Caco-2 (cell line): ENCODE measurements around the gene CNTN1. TPM values are rescaled to one million over a fixed set of nuclear protein-coding genes. Genes with fewer than 3 reads are reported as not detected.

Experiments used
- BruUV-seq: library from RNA; stranded (reverse); fragments of 400-500 nt; replicated peaks from 2 replicates; lab custom pipeline; 2021; lab: Mats Ljungman, UMichigan
- CTCF ChIA-PET: fragments of 300-600 bp; sonication (Branson Sonifier 250); formaldehyde crosslinking; loops from one replicate; lab custom pipeline; 2022; ENCODE audit warnings: antibody characterized with exemption; lab: Charles Lee
- POLR2A ChIA-PET: fragments of 300-600 bp; sonication (Branson Sonifier 250); formaldehyde crosslinking; loops from one replicate; lab custom pipeline; 2022; ENCODE audit warnings: antibody characterized with exemption; lab: Charles Lee
- DNase-seq, 2 experiments: peaks; one replicate each; pipeline versions ENCODE4 v3.0.0 to v3.0.0-alpha.2; 2020 to 2022
- H3K27me3 ChIP-seq: replicated peaks from 2 replicates; pipeline ENCODE4 v1.6.0; 2011; ENCODE audit warnings: low read length; ENCODE audit not compliant: control insufficient read depth, insufficient read depth
- H3K36me3 ChIP-seq: 2 replicates; pipeline ENCODE4 v1.5.1; 2011; ENCODE audit warnings: low read length; ENCODE audit not compliant: control insufficient read depth, insufficient read depth
- H3K4me1 ChIP-seq: fragments of 250-450 bp; sonication (Bioruptor Pico); 2 replicates; pipeline ENCODE4 v1.5.1; 2020; ENCODE audit warnings: mild to moderate bottlenecking
- H3K4me3 ChIP-seq: 2 replicates; pipeline ENCODE4 v1.5.1; 2011; ENCODE audit warnings: low read depth, mild to moderate bottlenecking, control low read depth, low read length
- H3K9me3 ChIP-seq: fragments of 250-450 bp; sonication (Bioruptor Pico); 2 replicates; pipeline ENCODE4 v1.5.1; 2020; ENCODE audit warnings: mild to moderate bottlenecking, moderate library complexity
- H3K27ac Mint-ChIP-seq: one replicate; pipeline ENCODE4 v1.8.0; 2022; ENCODE audit warnings: mixed read lengths; ENCODE audit not compliant: unreplicated experiment
- H3K27me3 Mint-ChIP-seq: one replicate; pipeline ENCODE4 v1.8.0; 2022; ENCODE audit warnings: mixed read lengths; ENCODE audit not compliant: insufficient read depth, unreplicated experiment
- H3K36me3 Mint-ChIP-seq: one replicate; pipeline ENCODE4 v1.8.0; 2022; ENCODE audit warnings: mild to moderate bottlenecking, mixed read lengths; ENCODE audit not compliant: insufficient read depth, unreplicated experiment
- H3K4me1 Mint-ChIP-seq: one replicate; pipeline ENCODE4 v1.8.0; 2022; ENCODE audit warnings: low read depth, mixed read lengths; ENCODE audit not compliant: unreplicated experiment
- H3K4me3 Mint-ChIP-seq: one replicate; pipeline ENCODE4 v1.8.0; 2022; ENCODE audit warnings: mild to moderate bottlenecking, moderate library complexity, mixed read lengths; ENCODE audit not compliant: unreplicated experiment
- H3K9me3 Mint-ChIP-seq: one replicate; pipeline ENCODE4 v1.8.0; 2022; ENCODE audit warnings: mixed read lengths; ENCODE audit not compliant: unreplicated experiment
- CTCF ChIP-seq, 2 experiments: fragments of 200-600 bp in 1 of 2; IDR thresholded peaks; 1 replicate in 1 of 2; 2 replicates in 1 of 2; pipeline versions ENCODE4 v1.5.1 to v1.8.0; 2011 to 2022; ENCODE audit warnings: antibody characterized with exemption in 1 of 2, control low read depth in 1 of 2, inconsistent platforms in 1 of 2, low read depth in 1 of 2, low read length in 1 of 2, mild to moderate bottlenecking in 1 of 2, moderate library complexity in 1 of 2; ENCODE audit not compliant: insufficient read depth in 1 of 2, severe bottlenecking in 1 of 2, unreplicated experiment in 1 of 2
- intact Hi-C: fragments of 100-400 bp; cut with micrococcal nuclease; formaldehyde crosslinking; loops from one replicate; pipeline ENCODE4 v1.10.0; 2022; ENCODE audit not compliant: unreplicated experiment
- total RNA-seq: library from RNA; stranded (reverse); gene quantifications from 2 replicates; pipeline ENCODE4 v1.2.3, GENCODE V29; 2022

Gene CNTN1
- total RNA-seq, 1 experiment from 2014 or later: not detected

DNA sequence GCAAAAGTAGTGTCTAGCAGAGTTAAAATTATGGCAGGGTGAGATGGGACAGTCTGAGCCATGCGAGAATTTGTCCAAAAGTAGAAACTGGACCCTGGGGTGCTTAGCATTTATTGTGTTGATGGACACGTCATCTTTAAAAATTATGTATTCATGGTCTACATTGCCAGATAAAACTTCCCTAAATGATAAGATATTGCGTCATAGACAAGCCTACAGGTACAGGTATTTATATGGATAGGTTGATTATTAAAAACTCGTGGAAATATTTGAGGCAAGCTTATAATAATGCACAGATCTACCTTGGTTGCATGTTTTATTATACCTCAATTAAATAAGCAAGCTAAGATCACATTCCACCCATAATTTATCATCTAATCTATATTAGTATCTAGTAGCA lies 299.9 kb downstream of the CNTN1 start:
- ChIA-PET CTCF (no interaction called here), POLR2A (no interaction called here)
- peaks cover 3% of the 10 kb centered on the region for H3K27me3 Mint-ChIP-seq
- H3K9me3 Mint-ChIP-seq: no peaks in the 10 kb centered on the region
- H3K4me1 ChIP-seq: no peaks in the 10 kb centered on the region
- no peak overlapping the region for H3K4me3 ChIP-seq
- H3K27me3 ChIP-seq: no peaks in the 10 kb centered on the region; the same call in 1 of the 2 replicates
- H3K4me1 Mint-ChIP-seq: no peaks in the 10 kb centered on the region
- H3K36me3 Mint-ChIP-seq: no peaks in the 10 kb centered on the region
- BruUV-seq: no TSS peak
- no peaks in the 10 kb centered on the region for H3K36me3 ChIP-seq
- no peak for DNase-seq
- TF ChIP-seq CTCF (IDR thresholded peaks at IDR 0.05; ENCODE audit: insufficient read depth in 1 of 2, low read depth in 1 of 2, low read length in 1 of 2, severe bottlenecking in 1 of 2, unreplicated experiment in 1 of 2): no peak
- no peak overlapping the region for H3K27ac Mint-ChIP-seq
- H3K9me3 ChIP-seq: no peaks in the 10 kb centered on the region
- H3K4me3 Mint-ChIP-seq: no peak overlapping the region
- intact Hi-C loops: no loop called here

- Mint-ChIP-seq H3K27ac (no peak overlapping the region), H3K4me1 (no peaks in the 10 kb centered on the region), H3K27me3 (peaks cover 3% of the 10 kb centered on the region), H3K36me3 (no peaks in the 10 kb centered on the region), H3K9me3 (no peaks in the 10 kb centered on the region), H3K4me3 (no peak overlapping the region)
- H3K36me3 ChIP-seq: no peaks in the 10 kb centered on the region
- H3K9me3 ChIP-seq: no peaks in the 10 kb centered on the region
- H3K4me1 ChIP-seq: no peaks in the 10 kb centered on the region
- H3K27me3 ChIP-seq: no peaks in the 10 kb centered on the region; the same call in 1 of the 2 replicates
- TF ChIP-seq CTCF (IDR thresholded peaks at IDR 0.05; ENCODE audit: insufficient read depth in 1 of 2, low read depth in 1 of 2, low read length in 1 of 2, severe bottlenecking in 1 of 2, unreplicated experiment in 1 of 2): no peak
- POLR2A ChIA-PET: no interaction called here
- intact Hi-C loops: no loop called here
- DNase-seq: no peak
- no peak overlapping the region for H3K4me3 ChIP-seq
- CTCF ChIA-PET: no interaction called here
- BruUV-seq: no TSS peak
Measured at GRCh38 chr12:40992674-40993073, 300.4 kb downstream of the CNTN1 start.

GRCh38 chr12:40993158-40993557 lies 300.9 kb downstream of the CNTN1 start:
- CTCF ChIA-PET: no interaction called here
- Mint-ChIP-seq H3K27me3 (peaks cover 3% of the 10 kb centered on the region), H3K27ac (no peak overlapping the region), H3K36me3 (no peaks in the 10 kb centered on the region), H3K4me3 (no peak overlapping the region), H3K4me1 (no peaks in the 10 kb centered on the region), H3K9me3 (no peaks in the 10 kb centered on the region)
- no peak for TF ChIP-seq CTCF (IDR thresholded peaks at IDR 0.05; ENCODE audit: insufficient read depth in 1 of 2, low read depth in 1 of 2, low read length in 1 of 2, severe bottlenecking in 1 of 2, unreplicated experiment in 1 of 2)
- intact Hi-C loops: no loop called here
- H3K4me3 ChIP-seq: no peak overlapping the region
- no TSS peak for BruUV-seq
- H3K4me1 ChIP-seq: no peaks in the 10 kb centered on the region
- POLR2A ChIA-PET: no interaction called here
- DNase-seq: no peak
- no peaks in the 10 kb centered on the region for H3K9me3 ChIP-seq
- H3K36me3 ChIP-seq: no peaks in the 10 kb centered on the region
- H3K27me3 ChIP-seq: no peaks in the 10 kb centered on the region; the same call in 1 of the 2 replicates
